HepG2 (cell line): ENCODE results near the gene SAP25. TPM values are rescaled to one million over a fixed set of nuclear protein-coding genes. Genes with fewer than 3 reads are reported as not detected.

Experiments
- BRF2 ChIP-seq: sonication (generic); formaldehyde crosslinking; IDR thresholded peaks from 2 replicates; pipeline ENCODE4 v1.8.1; 2022; ENCODE audit warnings: mild to moderate bottlenecking, missing genetic modification reagents
- ELF3 ChIP-seq: IDR thresholded peaks from 2 replicates; pipeline ENCODE4 v1.6.1; 2016; ENCODE audit warnings: missing genetic modification reagents, missing compliant biosample characterization
- FOSL2 ChIP-seq: sonication (generic); formaldehyde crosslinking; IDR thresholded peaks from 2 replicates; pipeline ENCODE4 v1.4.0; 2020; ENCODE audit warnings: missing genetic modification reagents
- FOXJ3 ChIP-seq: sonication (generic); formaldehyde crosslinking; IDR thresholded peaks from 2 replicates; pipeline ENCODE4 v1.4.0; 2020; ENCODE audit warnings: missing genetic modification reagents, mild to moderate bottlenecking, borderline replicate concordance
- FOXP1 ChIP-seq, 2 experiments: fragments of 450-650 bp in 1 of 2; IDR thresholded peaks; 2 replicates each; pipeline ENCODE4 v1.6.1; 2017 to 2018; ENCODE audit warnings: antibody characterized with exemption in 1 of 2
- HNF4G ChIP-seq, 2 experiments: sonication (generic) in 1 of 2; formaldehyde crosslinking in 1 of 2; IDR thresholded peaks; 2 replicates each; pipeline versions ENCODE4 v1.4.0 to v1.6.1; 2011 to 2020; ENCODE audit warnings: borderline replicate concordance in 2 of 2, low read depth in 2 of 2, mild to moderate bottlenecking in 2 of 2, low read length in 1 of 2, missing genetic modification reagents in 1 of 2, moderate library complexity in 1 of 2
- IRF2 ChIP-seq: IDR thresholded peaks from 2 replicates; pipeline ENCODE4 v1.6.1; 2018; ENCODE audit warnings: missing genetic modification reagents, missing compliant biosample characterization
- KLF13 ChIP-seq: sonication (generic); formaldehyde crosslinking; IDR thresholded peaks from 2 replicates; pipeline ENCODE4 v1.4.0; 2020; ENCODE audit warnings: mild to moderate bottlenecking, missing genetic modification reagents
- MXD3 ChIP-seq: IDR thresholded peaks from 2 replicates; pipeline ENCODE4 v1.6.1; 2016; ENCODE audit warnings: mild to moderate bottlenecking, missing biosample characterization, missing genetic modification reagents
- WIZ ChIP-seq: sonication (generic); formaldehyde crosslinking; IDR thresholded peaks from 2 replicates; pipeline ENCODE4 v1.5.1; 2020; ENCODE audit warnings: mild to moderate bottlenecking, missing genetic modification reagents
- ZC3H4 ChIP-seq: sonication (generic); formaldehyde crosslinking; IDR thresholded peaks from 2 replicates; pipeline ENCODE4 v1.4.0; 2020; ENCODE audit warnings: missing genetic modification reagents, borderline replicate concordance
- ZFP1 ChIP-seq: IDR thresholded peaks from 2 replicates; pipeline ENCODE4 v1.6.1; 2016
- ZKSCAN8 ChIP-seq: IDR thresholded peaks from 2 replicates; pipeline ENCODE4 v1.6.1; 2016; ENCODE audit warnings: borderline replicate concordance, missing genetic modification reagents, missing compliant biosample characterization
- ZNF124 ChIP-seq: sonication (generic); formaldehyde crosslinking; IDR thresholded peaks from 2 replicates; pipeline ENCODE4 v1.4.0; 2020; ENCODE audit warnings: missing genetic modification reagents
- ZNF292 ChIP-seq: sonication (generic); formaldehyde crosslinking; IDR thresholded peaks from 2 replicates; pipeline ENCODE4 v1.8.1; 2022; ENCODE audit warnings: mild to moderate bottlenecking, low read depth, missing genetic modification reagents, borderline replicate concordance
- ZNF530 ChIP-seq: sonication (generic); formaldehyde crosslinking; IDR thresholded peaks from 2 replicates; pipeline ENCODE4 v1.5.0; 2020; ENCODE audit warnings: low read depth, mild to moderate bottlenecking, missing genetic modification reagents
- polyA plus RNA-seq, 8 experiments: library from polyadenylated mRNA; depleted of rRNA in 3 of 8; stranded (reverse) in 7 of 8; unstranded in 1 of 8; fragments of >200 nt; fragmentation: Illumina TruSeq in 4 of 8; extraction: Trizol in 4 of 8; gene quantifications; 2 replicates each; pipeline versions ENCODE4 v1.2.1 to v1.2.3, GENCODE V29; 2011 to 2016; ENCODE audit warnings: low read depth in 4 of 8, missing spikeins in 1 of 8, mixed read lengths in 1 of 8; ENCODE audit not compliant: insufficient read depth in 1 of 8
- total RNA-seq, 5 experiments: library from RNA; depleted of rRNA; stranded (reverse); fragments of >200 nt; fragmentation: Illumina TruSeq; extraction: Trizol; gene quantifications; 2 replicates each; pipeline ENCODE4 v1.2.3, GENCODE V29; 2016; ENCODE audit warnings: low read depth in 1 of 5

Gene SAP25
- total and polyA plus RNA-seq, 2 of the 13 experiments (the other 11 are each of a cell fraction or from before 2014, with no cell fraction given): 0.15 to 0.20 TPM

GRCh38 chr7:100546129-100546925 is 27.4 kb downstream of the SAP25 start (continued):
- TF ChIP-seq ZNF292: 0 out of 2 replicates have a peak, but pooled peaks have one; percentile 18
- 0 out of 2 replicates have a peak, but pooled peaks have one; percentile 38 for TF ChIP-seq ZC3H4 (CRISPR knock-in tag)
- no peak for TF ChIP-seq ZNF530 (CRISPR knock-in tag)
- no peak for TF ChIP-seq MXD3 (CRISPR knock-in tag)
- TF ChIP-seq ELF3 (CRISPR knock-in tag): peak; percentile 100
- no peak for TF ChIP-seq HNF4G (IDR thresholded peaks at IDR 0.05; ENCODE audit: borderline replicate concordance, low read depth, low read length)
- no peak for TF ChIP-seq HNF4G (CRISPR knock-in tag; IDR thresholded peaks at IDR 0.05; ENCODE audit: borderline replicate concordance, low read depth)
- peak; percentile 80; the same call in 1 of the 2 replicates for TF ChIP-seq FOXP1 (IDR thresholded peaks at IDR 0.05)
- peak; percentile 92 for TF ChIP-seq FOXP1 (CRISPR knock-in tag; IDR thresholded peaks at IDR 0.05)
- TF ChIP-seq WIZ (CRISPR knock-in tag): no peak
- TF ChIP-seq ZKSCAN8 (CRISPR knock-in tag): peak; percentile 74; the same call in 1 of the 2 replicates
- peak; percentile 65; the same call in 1 of the 2 replicates for TF ChIP-seq IRF2 (CRISPR knock-in tag)
- no peak for TF ChIP-seq ZNF124 (CRISPR knock-in tag)
- TF ChIP-seq KLF13 (CRISPR knock-in tag): no peak
- 0 out of 2 replicates have a peak, but pooled peaks have one; percentile 9 for TF ChIP-seq ZFP1 (CRISPR knock-in tag)
- TF ChIP-seq FOXJ3 (CRISPR knock-in tag): peak; percentile 43; the same call in 1 of the 2 replicates
- no peak; the same call in 1 of the 2 replicates for TF ChIP-seq BRF2 (CRISPR knock-in tag)
- peak; percentile 70 for TF ChIP-seq FOSL2 (CRISPR knock-in tag)
